Left renal pelvis (tissue), 4 donors: ENCODE measurements around the gene ASB5. TPM values are rescaled to one million over a fixed set of nuclear protein-coding genes. Genes with fewer than 3 reads are reported as not detected.
"Not testable (repeated sequence)": the region's sequence is repeated elsewhere in the genome, so short reads cannot be mapped to it uniquely, and the experiment has no call there.

ENCODE experiments used
- DNase-seq, 4 donors: peaks; one replicate each; pipeline ENCODE4 v3.0.0-alpha.2; 2013; ENCODE audit warnings: low read depth in 4 of 4, low spot score in 3 of 4
- polyA plus RNA-seq, 4 donors: library from polyadenylated mRNA; unstranded; fragments of 120-200 nt; gene quantifications; one replicate each; pipeline ENCODE4 v1.2.1, GENCODE V29; 2013; ENCODE audit not compliant: insufficient read length in 4 of 4

ASB5 gene, protein sequence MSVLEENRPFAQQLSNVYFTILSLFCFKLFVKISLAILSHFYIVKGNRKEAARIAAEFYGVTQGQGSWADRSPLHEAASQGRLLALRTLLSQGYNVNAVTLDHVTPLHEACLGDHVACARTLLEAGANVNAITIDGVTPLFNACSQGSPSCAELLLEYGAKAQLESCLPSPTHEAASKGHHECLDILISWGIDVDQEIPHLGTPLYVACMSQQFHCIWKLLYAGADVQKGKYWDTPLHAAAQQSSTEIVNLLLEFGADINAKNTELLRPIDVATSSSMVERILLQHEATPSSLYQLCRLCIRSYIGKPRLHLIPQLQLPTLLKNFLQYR
- under 1 TPM in 3 of 4 donors, not detected in 1; 0.07 to 0.47 (median 0.10) TPM for polyA plus RNA-seq

DNA sequence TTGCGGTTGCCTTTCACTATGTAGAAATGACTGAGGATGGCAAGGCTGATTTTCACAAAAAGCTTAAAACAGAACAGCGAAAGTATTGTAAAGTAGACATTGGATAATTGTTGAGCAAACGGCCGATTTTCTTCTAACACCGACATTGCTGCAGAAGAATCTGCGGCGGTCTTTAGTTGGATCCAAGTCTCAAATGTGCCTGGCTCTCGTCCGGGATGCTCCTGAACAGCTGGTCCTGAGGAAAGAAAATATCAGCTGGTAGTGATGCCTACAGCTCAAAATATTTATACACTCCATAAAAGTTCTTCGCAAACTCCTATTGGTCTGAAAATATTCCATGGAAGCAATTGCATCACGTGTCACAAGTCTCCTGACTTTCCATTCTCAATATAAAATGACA is at the start of gene ASB5:
ASB5 (minus strand) TSS at position 260 of the 400 bp plus-strand sequence; CDS start at position 146, 114 bp downstream.
- no peak for DNase-seq

DNA sequence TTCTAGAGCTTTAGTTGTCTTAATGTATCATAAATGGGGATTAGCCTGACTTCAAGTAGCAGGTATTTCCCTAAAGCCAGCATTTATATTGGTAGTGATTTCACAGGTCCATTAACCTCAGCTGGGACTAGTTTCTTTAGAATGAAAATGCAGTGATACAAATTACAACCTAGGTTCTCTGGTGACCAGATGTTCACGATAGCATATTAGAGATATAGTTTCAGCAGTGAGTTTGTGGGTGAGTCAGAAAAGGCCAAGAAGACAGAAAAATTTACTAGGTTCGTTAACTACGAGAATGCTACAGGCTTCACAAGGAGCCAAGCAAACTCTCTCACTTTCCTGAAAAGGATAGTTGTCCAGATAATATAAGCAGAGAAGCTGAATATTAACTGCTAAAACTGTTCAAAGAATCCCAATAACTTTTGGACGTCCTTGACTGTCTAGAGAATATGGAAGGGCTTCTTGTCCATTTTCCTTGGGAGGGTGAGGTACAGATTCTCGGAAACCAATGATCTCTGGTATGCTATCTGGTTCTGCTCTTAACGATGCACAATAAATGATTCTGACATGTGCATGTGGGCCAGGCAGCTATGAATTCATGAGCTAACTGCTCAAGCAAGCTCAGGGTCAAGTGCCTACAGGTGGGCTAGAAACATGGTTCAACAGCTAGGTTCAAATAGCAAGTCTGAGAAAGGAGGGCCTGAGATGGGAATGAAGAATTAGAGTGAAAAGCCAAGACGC is 44.7 kb upstream of the ASB5 start:
- DNase-seq, result no peak

DNA sequence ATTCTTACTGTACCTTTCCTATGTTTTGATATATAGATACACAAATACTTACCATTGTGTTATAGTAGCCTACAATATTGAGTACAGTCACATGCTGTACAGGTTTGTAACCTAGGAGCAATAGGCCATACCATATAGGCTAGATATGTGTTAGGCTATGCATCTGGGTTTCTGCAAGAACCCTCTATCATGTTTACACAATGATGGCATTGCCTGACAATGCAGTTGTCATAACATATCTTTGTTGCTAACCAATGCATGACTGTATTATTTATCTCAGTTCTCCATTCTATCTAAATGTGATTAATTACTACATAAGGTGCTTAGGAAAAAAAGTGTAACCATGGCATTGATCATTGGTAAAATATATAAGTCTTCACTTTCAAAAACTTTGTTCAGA is 40.8 kb upstream of the ASB5 start:
- no peak for DNase-seq

DNA sequence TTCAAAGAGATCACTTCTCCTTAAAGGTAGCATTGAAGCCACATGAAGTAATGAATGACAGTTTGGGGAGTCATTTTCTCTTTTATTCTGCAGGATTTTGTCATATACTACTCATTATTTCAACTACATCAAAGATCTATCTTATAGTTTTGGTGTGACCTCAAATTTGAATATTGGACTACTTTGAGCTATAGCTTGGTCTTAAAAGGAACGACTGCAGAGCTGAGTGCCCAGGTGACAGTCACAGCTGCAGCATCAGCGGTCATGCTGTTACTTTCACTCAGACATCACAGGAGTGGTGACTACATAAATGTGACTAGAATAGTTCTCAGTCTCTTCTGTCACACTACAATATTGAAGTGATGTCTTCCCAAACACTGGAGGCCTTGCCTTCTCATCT is 40.0 kb upstream of the ASB5 start:
- DNase-seq, result no peak

DNA sequence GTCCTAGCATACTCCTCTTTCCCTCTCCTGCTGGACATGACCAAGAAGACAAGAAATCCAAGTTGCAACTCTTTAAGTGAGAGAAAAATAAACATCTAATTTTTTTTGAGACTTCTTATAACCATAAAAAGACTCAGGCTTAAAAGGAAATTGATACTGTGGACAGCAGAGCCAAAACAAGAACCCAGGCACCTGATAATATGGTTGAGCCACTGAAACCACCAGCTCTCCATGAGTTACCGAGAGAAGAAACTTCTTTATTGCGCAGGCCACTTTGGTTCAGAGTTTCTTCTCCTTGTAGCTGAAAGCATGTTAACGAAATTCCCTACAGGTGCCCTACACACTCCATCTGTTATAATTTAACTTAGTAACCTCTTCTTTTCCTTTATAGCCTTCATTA is 39.4 kb upstream of the ASB5 start:
- DNase-seq, result no peak

DNA sequence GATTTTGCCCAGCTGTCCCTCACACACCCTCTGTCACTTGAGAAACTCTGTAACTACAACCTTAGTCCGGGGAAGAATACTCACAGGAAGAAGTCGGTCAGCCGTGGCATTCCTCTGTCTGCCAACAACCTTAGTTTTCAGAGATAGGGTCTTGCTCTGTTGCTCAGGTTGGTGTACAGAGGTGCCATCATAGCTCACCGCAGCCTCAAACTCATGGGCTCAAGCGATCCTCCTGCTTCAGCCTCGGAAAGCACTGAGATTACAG is 38.6 kb upstream of the ASB5 start:
- DNase-seq, result peak in 1 of 4 donors; percentile 16

DNA sequence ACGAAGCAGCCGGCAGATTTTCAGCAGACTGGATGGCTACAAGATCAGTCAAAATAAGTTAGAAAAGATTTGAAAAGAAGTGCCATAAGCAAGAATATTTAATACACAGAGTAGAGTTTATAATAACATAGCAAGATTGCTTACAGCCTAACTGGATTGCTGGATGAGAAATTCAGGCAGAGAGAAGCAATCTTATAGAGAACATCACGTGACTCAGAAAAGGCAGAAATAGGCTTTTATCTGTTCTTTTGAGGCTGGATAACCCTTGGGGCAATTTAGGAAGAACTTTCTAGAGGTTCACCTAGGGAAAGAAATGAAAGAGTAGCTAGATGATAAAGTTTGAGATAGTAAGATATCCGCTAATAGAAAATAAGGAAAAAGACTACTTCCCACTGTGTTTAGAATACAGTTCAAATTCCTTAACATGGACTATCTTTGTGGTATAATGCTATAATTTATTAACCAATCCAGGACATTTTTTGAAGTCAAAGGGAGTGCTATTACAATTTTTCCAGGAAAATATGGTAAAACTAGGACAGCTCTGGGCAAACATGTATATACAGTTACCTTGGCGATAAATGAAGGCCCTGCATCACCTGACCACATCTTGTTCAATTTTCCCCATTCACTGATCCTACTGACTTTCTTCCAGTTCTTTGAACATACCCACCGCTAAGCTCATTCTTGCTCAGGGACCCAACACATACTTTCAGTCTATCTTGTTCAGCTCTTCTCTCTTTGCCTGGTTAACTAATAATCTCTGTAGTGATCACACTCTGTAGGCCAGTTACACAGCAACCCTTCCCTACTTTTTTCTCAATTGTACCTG is 38.0 kb upstream of the ASB5 start:
- DNase-seq, result no peak

DNA sequence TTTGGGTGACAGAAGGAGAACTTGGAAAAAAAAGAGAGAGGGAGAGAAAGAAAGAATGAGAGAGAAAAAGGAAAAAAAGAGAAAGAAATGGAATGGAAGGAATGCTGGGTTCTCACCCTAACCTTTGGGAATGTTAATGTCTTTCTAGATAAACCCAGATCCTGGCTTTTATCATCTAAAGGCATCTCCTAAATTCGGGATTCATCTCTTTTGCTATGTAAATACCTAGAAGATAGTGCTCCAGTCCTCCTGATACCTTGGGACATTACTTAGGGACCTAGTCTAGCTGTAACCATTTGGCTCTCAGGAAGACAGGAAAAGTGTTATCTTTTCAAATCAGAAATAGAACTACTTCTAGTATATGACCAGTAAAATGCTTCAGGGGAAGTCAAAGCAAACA is 34.9 kb upstream of the ASB5 start:
- no peak for DNase-seq

DNA sequence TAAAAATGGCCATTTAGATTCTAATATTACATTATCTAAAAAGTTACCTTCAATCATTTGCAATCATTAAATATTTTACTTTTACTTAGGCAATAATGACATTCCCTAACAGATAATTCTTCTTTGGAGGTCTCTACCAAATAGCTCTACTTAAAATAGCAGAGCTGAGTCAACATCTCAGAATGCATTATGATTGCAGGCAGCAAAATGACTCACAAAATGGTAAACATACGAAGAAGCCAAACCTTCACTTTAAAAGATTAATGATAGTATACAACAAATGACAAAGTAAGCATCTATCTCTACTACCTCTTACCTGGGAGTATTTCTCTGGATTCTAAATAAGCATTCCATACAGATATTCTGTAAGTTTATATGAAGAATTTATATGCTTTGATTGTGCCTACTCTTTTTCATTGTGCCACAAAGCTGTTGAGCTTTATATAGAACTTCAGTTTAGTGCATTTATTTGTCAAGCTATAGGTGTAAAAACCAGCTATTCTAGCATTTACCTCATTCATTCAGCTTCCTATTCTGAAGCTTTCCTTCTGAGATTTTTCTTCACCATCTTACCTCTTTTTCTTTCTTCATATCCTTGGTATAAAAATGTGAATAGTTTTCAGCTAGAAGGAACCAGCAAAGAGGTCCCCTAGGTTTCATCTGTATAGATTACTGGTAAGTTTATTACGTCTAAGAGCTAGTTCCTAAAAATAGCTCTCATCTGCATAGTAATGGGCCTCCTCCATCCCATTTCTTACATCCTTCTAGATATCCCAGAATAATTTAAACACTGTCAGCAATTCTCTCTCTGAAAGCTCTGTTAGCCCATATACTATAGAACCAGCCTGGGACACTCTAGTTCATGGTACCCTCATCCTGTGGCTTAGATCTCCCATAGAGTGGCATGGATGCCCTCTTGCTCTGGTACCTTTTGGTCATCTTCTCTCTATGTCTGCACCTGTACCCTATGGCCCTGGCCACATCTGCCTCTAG is 33.6 kb upstream of the ASB5 start:
- DNase-seq, result no peak

DNA sequence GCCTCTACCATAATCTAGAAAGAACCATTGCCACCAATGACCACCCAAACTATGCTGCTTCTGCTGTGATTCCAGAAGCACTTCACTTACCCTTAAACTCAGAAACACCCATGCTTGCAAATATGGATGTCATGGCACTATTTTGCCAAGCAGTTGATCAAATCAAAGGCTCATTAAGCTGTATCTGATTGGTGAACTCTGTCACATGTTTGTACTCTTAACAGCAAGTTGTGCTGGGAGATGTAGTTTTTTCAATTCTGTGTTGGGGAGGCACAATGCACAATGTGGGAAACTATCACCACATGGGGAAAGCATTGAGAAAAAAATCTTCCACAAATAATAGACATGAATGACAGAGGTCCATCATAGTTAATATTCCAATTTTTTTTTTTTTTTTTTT is 31.5 kb upstream of the ASB5 start:
- DNase-seq, result no peak

DNA sequence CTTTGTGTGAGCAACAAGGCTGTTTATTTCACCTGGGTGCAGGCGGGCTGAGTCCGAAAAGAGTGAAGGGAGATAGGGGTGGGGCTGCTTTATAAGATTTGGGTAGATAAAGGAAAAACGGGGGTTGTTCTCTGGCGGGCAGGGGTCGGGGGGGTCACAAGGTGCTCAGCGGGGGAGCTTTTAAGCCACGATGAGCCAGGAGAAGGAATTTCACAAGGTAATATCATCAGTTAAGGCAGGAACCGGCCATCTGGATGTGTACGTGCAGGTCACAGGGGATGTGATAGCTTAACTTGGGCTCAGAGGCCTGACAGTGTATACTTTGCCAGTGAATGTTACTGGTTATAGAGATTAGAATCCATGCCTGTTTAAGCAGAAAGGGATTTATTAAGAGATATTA is 31.0 kb upstream of the ASB5 start:
- DNase-seq, result no peak

DNA sequence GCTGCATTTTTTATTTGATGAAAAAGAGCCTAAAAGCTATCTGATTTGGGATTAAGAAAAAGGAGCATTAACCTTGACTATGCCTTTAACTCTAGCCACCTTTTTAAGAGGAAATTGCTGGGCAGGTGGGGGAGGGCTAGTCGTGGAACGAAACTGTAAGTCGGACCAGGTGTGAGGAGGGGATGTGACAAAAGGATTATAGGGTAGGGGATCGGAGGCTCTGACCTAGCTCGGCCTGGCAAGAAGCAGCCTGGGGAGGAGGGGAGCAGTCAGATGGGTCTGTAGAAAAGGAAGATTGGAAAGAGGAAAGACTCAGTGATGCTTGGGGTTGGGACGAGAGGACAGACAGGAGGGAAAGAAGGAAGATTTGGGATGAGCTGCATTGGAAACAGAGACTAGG is 29.6 kb upstream of the ASB5 start:
- DNase-seq, result no peak

DNA sequence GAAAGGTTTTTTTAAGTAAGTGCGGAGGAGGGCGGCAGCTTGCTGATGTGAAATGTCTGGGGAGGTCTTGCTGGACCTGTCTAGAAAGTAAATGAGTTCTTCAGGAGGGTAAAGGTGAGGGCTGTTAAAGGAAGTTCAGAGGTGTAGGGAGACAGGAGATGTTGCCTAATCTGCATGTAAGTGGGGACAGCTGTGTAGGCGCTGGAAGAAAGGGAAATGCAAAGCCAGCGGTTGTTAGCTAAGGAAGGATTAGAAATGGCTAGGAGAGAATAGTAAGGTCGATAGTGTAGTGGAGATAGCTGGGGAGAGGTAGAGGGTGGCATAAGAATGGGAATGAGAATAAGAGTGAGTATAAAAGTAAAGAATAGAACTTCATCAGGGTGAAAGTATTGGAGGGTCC is 26.9 kb upstream of the ASB5 start:
- DNase-seq, result not testable (repeated sequence)

DNA sequence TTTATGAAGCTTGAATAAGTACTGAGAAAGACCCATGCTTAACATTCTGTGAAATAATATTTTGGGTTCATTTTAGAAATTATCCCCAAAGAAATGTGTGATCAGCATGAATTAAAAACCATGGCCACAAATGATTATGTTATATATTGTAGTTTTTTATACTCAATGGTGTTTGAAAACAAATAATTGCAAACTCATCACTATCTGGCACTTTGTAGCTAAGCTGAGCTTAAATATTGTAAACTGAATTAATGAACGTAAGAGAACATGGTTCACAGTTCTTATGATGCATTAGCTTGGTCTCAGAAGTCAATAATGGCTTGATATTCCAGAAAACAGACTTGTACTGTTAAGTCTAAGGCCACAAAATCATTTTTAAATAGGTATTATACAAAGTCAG is 24.6 kb upstream of the ASB5 start:
- DNase-seq, result no peak

DNA sequence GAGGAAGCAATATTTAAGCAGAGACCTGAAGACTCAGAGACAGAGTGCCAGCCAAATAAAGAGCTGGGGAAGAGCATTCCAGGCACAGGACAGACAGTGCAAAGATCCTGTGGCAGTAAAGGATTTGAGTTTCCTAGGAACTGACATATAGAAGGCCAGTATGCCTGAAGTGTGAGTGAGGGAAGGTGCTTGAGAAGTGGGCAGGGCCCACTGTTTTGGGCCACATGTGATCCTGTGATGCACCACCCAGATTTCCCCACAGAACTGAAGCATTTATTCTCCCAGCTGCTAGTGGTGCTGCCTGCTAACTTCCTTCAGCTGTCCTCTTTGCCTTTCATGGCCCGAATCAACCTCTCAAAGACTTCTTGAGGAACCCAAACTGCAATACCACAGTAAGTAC is 23.9 kb upstream of the ASB5 start:
- no peak for DNase-seq

DNA sequence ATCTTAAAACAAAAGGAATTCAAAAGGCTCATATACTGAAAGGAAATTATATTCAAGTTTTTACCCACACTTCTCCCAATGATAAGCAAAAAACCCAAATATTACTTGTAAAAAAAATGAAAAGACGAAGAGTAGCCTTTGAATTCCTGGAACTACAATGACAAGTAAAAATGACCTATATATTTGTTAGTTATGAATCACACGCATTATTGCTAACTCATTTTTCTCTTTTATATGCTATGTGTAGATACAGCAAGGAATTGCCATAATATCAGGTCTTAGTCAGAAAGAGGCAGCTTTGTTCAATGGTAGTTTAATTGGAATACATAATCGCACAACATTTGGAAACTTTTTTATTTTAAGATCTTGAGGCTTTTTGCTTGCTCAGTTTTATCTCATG is 22.7 kb upstream of the ASB5 start:
- no peak for DNase-seq

DNA sequence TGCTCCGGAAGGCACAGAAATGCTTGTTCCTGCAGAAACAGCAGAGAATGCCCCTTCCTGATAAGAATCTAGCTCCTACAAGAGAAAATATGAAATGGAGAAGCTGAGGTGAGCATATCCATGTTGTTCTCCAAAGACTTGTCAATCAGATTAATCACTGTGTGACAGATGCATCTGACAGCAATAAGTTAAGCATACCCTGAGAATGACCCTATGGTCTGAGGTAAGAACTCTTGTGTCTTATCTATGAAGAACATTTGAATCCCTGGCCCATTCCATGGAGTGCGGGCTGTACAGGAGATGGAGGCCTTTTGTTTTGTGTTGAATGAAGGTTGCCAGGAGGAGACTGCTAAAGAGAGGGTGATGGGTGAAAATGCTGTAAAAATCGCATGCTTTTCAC is 21.5 kb upstream of the ASB5 start:
- no peak for DNase-seq

DNA sequence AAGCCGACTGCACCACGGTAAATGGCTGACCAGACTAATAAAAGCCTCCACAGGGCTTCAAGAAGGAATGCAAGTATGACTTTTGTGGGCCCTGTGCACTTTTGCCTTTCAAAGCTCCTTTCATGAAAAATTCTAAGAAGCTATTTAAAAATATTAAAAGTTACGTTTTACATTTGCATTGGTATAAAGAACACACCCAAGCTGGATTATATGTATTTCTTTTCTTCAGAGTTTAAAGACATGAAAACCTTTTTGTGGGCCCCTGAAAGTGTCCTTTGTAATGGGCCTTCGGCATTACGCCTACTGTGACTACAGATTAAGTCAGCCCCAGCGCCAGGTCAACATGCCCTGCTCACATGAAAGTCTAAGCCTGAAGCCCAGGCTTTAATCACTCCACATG is 20.5 kb upstream of the ASB5 start:
- DNase-seq, result no peak

DNA sequence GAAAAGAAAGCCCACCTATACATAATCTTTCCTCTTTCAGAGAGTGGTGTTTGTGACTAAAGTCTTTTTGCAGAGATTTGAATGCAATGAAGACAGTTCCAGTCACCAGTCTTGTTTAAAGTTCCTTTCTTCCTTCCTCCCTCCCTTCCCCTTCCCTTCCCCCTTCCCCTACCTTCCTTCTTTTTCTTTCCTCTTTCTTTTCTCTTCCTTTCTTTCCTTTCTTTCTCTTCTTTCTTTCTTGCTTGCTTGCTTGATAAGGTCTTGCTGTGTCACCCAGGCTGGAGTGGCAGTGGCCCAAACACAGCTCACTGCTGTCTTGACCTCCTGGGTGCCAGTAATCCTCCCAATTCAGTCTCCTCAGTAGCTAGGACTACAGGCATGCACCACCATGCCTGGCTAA is 19.0 kb upstream of the ASB5 start:
- DNase-seq, result no peak

DNA sequence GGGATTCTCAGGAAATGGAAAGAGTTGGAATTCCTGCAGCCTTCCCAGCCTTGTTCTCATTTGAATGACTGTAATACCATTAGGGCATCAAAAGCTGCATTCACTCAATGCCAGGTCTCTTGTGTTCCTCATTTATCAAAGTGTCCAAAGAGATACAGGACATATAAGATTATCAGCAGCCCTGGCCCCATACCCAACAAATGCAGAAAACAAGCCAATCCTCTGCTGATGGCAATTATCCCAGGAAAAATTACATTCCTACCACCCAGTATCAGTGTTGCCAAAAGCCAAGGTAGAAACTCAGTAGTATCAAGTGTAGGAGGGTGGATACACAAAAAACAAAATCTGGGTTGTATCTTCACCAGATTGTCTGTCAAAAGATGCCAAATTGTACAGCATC is 18.5 kb upstream of the ASB5 start:
- no peak for DNase-seq
